Fibroblast of skin of left biceps (primary cell): ENCODE results near the gene LCN6.
A peak's percentile ranks its signal among the peaks of the same experiment; 100 is the strongest.

Experiments used
- DNase-seq, 2 experiments: peaks; one replicate each; pipeline ENCODE4 v3.0.0-alpha.2; 2013; ENCODE audit warnings: low read depth in 2 of 2

Gene LCN6

GRCh38 chr9:136744773-136745172, 3.6 kb downstream of the LCN6 start:
- no peak for DNase-seq

GRCh38 chr9:136743639-136744211, 4.6 kb downstream of the LCN6 start:
- no peak for DNase-seq

GRCh38 chr9:136742591-136743391, 5.5 kb downstream of the LCN6 start, which contains the start of gene LCN10:
LCN10 (minus strand) TSS chr9:136742940; CDS start chr9:136742903, 37 bp downstream.
- DNase-seq, result no peak

GRCh38 chr9:136741883-136742571, 6.3 kb downstream of the LCN6 start:
- DNase-seq, result no peak

DNA sequence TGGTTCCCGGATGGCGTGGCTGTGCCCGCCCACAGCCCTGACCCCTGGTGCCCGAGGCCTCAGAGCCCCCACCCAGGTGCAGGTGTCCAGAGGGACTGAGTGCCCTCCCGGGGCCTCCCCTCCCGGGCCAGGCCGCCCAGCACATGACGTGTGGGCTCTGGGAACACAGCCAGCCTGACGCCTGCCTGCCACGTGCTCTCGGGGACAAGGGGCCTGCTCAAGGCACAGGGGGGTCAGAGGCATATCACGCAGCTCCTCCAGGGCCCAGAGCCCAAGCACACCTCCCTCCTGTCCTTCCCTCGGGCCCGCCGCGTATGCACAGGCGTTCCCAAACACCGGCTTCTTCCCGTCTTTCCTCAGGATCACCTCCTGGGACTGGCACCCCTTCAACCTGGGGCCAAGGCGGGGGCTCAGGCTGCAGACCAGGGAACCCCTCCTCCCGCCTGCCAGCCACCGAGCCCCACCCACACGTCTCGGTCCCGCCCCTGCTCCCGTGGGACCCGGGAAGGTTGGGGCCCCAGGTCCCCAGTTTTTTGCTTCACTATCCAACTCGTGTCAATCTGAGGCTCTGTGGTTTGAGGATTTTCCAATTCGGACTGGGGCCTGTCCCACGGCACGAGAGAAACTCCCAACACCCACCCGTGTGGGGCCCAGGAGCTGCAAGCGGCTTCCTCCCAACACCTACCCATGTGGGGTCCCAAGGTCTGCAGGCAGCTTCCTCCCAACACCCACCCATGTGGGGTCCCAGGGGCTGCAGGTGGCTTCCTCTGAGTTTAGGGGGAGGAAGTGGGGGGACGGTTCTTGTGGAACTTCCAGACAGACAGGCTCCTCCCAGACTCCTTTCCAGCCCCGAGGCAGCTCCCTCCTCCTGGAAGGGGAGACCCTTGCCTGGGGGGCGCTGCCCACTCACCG, 7.1 kb downstream of the LCN6 start:
- DNase-seq, result no peak

GRCh38 chr9:136740491-136740890, 7.8 kb downstream of the LCN6 start:
- no peak for DNase-seq

- no peak for DNase-seq
These were observed 8.3 kb downstream of the LCN6 start for GRCh38 chr9:136740069-136740468.

DNA sequence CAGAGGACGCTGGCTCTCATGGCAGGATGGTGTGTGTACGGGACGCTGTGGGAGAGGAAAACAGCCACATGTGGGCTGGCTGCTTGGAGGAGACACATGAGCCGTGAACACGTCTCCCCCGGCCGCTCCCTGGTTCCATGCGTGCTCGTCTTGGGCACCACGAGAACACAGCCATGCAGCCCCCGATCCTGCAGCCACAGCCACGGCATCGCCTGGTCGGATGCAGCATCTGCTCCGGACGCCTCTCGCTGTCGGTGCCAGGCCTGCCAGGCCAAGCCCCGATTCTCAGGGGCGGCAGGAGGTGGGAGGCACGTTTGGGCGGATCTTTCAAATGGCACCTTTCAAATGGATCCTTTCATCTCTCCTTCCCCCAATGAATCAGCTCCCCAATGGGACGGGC, 8.8 kb downstream of the LCN6 start:
- no peak for DNase-seq

DNA sequence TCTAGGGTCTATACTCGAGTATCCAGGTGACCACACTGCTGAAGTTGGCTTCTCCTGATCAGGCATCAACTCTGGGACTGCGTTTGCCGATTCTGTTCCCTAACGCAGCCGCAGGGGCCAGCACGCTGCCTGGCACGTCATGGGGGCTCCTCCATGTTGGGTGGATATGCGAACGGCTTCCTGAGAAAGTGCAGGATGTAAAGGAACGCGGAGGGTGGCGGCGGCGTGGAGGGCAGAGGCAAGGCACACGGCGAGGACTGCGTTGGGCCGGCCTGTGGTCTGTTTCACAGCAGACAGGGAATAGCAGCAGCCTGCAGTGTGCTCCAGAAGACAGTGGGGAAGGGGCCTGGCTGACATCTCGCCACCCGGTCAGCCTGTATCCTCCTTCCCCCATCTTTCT, 9.4 kb downstream of the LCN6 start:
- no peak for DNase-seq

DNA sequence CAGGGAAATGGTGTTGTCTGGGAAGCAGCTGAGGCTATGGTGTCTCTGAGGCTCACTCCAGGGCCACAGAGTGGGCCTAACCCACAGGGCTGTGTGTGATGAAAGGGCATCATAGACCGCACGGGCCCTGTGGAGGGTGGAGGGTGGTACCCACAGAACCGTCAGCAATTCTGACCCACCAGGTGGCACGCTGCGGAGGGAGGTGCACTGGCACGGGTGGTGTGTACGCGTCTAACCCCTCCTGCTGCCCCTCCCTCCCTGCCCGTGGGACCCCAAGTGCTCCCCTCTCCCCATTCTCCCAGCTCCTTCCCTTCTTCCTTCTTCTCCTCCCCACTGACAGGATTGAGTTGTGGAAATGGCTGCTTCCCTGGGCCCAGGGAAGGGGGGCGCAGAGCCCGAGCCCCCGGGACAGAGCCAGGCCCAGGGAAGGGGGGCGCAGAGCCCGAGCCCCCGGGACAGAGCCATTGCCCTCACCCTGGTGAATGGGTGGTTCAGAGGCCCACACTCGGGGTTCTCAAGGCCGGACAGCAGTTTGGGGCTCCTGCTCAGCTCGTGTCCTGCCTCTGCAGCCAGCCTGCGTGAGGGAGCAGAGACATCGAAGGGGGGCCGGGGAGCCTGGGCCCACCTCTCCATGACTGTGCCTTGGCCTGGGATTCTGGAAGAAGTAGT, 12.4 kb downstream of the LCN6 start:
- DNase-seq, result no peak

DNA sequence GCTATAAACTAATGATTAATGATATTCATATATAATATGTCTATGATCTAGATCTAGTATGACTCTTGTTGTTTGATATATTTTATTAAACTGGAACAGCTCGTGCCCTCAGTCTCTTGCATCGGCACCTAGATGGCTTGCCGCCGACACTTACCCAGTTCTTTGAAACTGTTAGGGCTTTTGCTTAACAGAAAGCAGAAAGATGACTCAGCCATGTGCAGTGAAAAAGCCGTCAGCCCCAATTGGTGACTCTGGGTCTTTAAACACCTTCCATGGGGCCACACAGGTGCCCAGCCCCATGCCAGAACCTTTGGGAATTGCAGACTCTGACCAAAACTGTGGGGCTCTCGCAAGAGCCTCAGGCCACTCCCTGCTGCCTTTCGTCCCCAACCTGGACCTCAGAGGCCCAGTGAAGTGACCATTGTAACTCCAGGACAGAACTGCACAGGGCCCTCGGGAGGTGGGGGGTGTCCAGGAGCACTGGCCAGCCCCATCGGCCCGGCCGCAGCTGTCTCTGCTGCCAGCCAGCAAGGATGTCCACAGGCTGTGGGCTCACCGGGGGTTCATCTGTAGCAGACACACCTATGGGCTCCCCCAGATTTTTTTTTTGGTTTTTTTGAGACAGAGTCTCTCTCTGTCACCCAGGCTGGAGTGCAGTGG, 13.4 kb downstream of the LCN6 start:
- no peak for DNase-seq

DNA sequence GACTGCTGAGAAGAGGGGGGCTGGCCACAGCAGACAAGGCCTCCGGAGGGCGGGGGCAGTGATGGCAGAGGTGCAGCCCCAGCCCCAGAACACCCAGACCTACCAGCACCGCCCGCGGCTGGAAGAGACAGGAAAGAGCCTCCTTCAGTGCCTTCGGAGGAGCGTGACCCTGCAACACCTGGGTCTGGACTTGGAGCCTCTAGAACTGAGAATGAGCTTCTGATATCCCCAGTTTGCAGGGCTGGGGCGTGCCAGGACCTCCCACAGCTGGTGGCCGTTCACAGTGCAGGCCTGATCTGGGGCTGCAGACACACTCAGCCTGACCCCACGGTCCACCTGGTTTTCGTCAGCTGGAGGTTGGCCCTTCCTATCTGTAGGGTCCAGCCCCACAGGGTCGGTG, 14.7 kb downstream of the LCN6 start:
- no peak for DNase-seq

GRCh38 chr9:136732444-136733178, 15.7 kb downstream of the LCN6 start:
- DNase-seq, result no peak

DNA sequence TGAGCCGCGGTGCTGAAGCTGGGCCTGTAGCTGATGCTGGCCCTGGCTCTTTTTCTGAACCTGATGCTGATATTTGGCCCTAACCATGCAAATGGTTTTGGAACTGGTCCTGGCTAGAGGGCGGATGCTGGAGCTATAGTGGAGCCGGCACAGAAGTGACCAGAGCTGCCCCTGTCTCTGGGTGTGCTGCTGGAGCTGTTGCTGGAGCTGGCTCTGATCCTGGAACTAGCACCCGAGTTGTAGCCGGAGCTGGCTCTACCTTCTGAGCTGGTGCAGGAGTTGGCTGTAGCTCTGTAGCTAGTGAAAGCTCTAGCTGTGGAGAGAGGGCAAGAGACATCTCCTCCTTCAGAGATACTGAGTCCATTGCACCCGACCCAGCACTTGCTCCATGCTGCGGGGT, 18.4 kb downstream of the LCN6 start:
- DNase-seq, result no peak

GRCh38 chr9:136729144-136729543, 19.2 kb downstream of the LCN6 start:
- DNase-seq, result no peak

GRCh38 chr9:136728548-136729123, 19.7 kb downstream of the LCN6 start:
- no peak for DNase-seq

DNA sequence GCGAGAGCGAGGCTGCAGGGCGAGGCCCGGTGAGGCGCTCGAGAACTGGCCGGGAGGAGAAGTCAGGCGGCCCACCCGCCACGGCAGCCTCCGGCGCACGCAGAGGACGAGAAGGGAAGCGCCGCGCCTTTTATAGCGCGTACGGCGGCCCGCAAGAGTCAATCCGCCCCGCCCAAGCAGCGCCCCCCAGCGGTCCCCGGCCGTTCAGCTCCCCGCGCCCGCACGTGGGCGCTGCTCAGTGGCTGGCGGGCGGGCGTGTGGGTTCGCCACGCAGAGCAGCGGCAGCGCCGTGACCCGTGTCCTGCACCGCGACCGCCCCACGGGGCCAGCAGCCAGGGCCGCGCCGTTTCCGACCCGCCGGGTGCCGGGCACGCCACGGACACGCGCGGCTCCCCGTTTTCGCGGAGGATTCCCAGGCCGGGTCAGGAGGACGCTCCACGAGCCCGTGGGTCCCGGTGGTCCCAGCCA, 20.2 kb downstream of the LCN6 start:
- DNase-seq, result peak; percentile 75 to 77

DNA sequence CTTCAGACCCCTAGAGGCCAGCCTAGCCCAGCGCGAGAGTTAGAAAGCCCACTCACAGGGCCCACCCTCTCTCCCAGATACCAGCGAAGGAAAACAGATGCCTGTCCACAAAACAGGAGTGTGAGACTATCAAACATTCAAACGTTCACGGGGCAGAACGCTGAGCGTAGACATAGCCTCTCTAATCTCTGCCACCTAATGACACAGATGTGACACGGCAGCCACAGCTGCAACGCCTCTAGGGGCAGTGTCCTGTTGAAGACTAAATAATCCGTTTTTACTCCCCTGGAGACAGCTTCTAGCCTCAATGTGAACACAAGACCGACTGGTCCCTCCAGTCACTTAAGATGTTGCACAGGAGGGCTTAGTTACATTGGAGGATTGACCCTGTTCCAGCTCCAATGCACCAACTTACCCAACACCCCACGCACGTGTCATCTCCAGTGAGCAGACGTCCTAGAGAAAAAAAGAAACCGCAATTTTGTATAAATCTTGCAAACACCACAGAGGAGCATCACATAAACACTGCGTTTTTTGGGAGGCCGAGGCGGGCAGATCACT, 21.6 kb downstream of the LCN6 start:
- no peak for DNase-seq

GRCh38 chr9:136726118-136726517, 22.2 kb downstream of the LCN6 start:
- DNase-seq, result no peak
